Measurements from ENCODE around the gene DCT. TPM values are rescaled to one million over a fixed set of nuclear protein-coding genes. Genes with fewer than 3 reads are reported as not detected.

DCT gene
- total RNA-seq, 1 experiment from 2014 or later, result not detected

DNA sequence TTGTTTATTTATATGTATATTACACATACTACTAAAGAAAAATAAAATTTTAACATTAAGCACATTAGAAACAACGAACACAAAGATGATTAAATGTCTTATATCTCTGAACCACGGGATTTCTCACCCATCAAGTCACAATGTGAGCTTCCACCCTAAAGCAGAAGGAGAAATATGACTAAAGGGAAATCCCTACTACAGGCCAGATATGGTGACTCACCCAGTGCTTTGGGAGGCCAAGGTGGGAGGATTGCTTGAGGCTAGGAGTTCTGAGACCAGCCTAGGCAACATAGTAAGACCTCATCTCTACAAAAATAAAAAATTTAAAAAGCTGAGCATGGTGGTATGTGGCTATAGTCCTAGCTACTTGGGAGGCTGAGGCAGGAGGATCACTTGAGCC lies 24.6 kb downstream of the DCT start:
- ATAC-seq (no peak), DNase-seq (ENCODE audit: low read depth, low spot score) (no peak)
- intact Hi-C loops (cut with micrococcal nuclease; ENCODE audit: unreplicated experiment), result no loop called here
- H3K4me3 ChIP-seq (ENCODE audit: low read depth in 2 of 2, low read length in 2 of 2), result no peak overlapping the region
- CTCF ChIA-PET, result interaction anchor here (0.6 kb wide), 1 partner anchor 111 kb away, joined by 9 read pairs; no protein-coding TSS in a partner anchor
- no peak for TF ChIP-seq POLR2AphosphoS5 (IDR thresholded peaks at IDR 0.05; ENCODE audit: low read depth, low read length)
- TF ChIP-seq REST (IDR thresholded peaks at IDR 0.05; ENCODE audit: insufficient read depth in 1 of 2, low read depth in 2 of 2, low read length in 1 of 2), result no peak
- TF ChIP-seq, protein P1, sequence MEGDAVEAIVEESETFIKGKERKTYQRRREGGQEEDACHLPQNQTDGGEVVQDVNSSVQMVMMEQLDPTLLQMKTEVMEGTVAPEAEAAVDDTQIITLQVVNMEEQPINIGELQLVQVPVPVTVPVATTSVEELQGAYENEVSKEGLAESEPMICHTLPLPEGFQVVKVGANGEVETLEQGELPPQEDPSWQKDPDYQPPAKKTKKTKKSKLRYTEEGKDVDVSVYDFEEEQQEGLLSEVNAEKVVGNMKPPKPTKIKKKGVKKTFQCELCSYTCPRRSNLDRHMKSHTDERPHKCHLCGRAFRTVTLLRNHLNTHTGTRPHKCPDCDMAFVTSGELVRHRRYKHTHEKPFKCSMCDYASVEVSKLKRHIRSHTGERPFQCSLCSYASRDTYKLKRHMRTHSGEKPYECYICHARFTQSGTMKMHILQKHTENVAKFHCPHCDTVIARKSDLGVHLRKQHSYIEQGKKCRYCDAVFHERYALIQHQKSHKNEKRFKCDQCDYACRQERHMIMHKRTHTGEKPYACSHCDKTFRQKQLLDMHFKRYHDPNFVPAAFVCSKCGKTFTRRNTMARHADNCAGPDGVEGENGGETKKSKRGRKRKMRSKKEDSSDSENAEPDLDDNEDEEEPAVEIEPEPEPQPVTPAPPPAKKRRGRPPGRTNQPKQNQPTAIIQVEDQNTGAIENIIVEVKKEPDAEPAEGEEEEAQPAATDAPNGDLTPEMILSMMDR (IDR thresholded peaks at IDR 0.05), result no peak
- TF ChIP-seq SIN3A (IDR thresholded peaks at IDR 0.05; ENCODE audit: borderline replicate concordance, insufficient read depth, low read depth, low read length), result no peak
- no peak for TF ChIP-seq TCF7L2 (IDR thresholded peaks at IDR 0.05; ENCODE audit: low read depth, low read length)
- BruUV-seq (replicated peaks), result no TSS peak
- in situ Hi-C loops (cut with HindIII; ENCODE audit: low pct_unique_long_range_greater_than_20kb, low sequenced_read_pairs), result no loop called here
- H3K36me3 ChIP-seq (ENCODE audit: control insufficient read depth, insufficient read depth, low read length), result no peaks in the 10 kb centered on the region
- POLR2A ChIA-PET, result no interaction called here
- H3K9me3 ChIP-seq (ENCODE audit: control insufficient read depth, insufficient read depth, low read depth, low read length), result no peaks in the 10 kb centered on the region
- H3K27me3 ChIP-seq (ENCODE audit: control insufficient read depth, insufficient read depth, low read length), result no peaks in the 10 kb centered on the region; the same call in 1 of the 2 replicates
- H3K4me1 ChIP-seq (ENCODE audit: control insufficient read depth, insufficient read depth, low read length), result no peaks in the 10 kb centered on the region
- H3K27ac ChIP-seq (ENCODE audit: low read length), result no peak overlapping the region

DNA sequence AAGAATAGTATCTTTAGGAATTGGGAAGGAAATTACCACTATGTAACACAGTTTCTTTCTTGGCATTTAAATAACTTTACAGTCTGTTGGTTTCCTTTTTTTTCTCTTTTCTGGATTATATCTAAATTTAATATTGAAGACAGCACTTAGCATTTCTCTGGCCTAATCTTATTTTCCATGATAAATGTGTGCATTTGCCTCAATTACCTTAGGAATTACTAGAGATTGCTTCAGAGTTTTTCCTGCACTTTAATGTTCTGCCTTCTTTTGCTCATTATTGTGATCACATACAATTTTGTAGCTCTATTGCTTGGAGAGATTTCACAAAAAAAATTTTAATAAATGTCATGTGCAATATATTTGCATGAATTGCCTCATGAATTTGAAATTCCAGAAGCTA lies 25.1 kb downstream of the DCT start:
- Histone ChIP-seq H3K27me3 (ENCODE audit: control insufficient read depth, insufficient read depth, low read length) (no peaks in the 10 kb centered on the region; the same call in 1 of the 2 replicates), H3K4me1 (ENCODE audit: control insufficient read depth, insufficient read depth, low read length) (no peaks in the 10 kb centered on the region), H3K27ac (ENCODE audit: low read length) (no peak overlapping the region), H3K9me3 (ENCODE audit: control insufficient read depth, insufficient read depth, low read depth, low read length) (no peaks in the 10 kb centered on the region), H3K36me3 (ENCODE audit: control insufficient read depth, insufficient read depth, low read length) (no peaks in the 10 kb centered on the region), H3K4me3 (ENCODE audit: low read depth in 2 of 2, low read length in 2 of 2) (no peak overlapping the region)
- TF ChIP-seq SIN3A (IDR thresholded peaks at IDR 0.05; ENCODE audit: borderline replicate concordance, insufficient read depth, low read depth, low read length) (no peak), POLR2AphosphoS5 (IDR thresholded peaks at IDR 0.05; ENCODE audit: low read depth, low read length) (no peak)
- in situ Hi-C loops (cut with HindIII; ENCODE audit: low pct_unique_long_range_greater_than_20kb, low sequenced_read_pairs), result no loop called here
- no peak for DNase-seq (ENCODE audit: low read depth, low spot score)
- POLR2A ChIA-PET, result no interaction called here
- no TSS peak for BruUV-seq (replicated peaks)
- CTCF ChIA-PET, result no interaction called here
- no peak for ATAC-seq
- intact Hi-C loops (cut with micrococcal nuclease; ENCODE audit: unreplicated experiment), result no loop called here

DNA sequence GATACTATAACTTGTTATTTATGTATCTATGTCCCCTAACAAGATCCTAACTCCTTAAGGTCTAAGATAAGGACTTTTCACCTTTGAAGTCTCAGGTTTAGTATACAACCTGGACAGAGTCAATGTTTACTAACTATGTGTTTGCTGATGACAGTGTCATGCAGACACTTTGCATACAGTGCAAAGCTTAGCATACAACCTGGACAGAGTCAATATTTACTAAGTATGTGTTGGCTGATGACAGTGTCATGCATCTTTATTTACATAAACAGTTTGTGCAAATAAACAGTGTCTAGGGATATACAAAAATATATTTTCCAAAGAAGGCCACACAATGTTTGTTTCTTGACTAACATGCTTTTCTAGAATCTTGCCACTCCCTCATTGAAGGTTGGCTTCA lies 34.7 kb downstream of the DCT start:
- intact Hi-C loops (cut with micrococcal nuclease; ENCODE audit: unreplicated experiment), result no loop called here
- BruUV-seq (replicated peaks), result no TSS peak
- no peaks in the 10 kb centered on the region for H3K4me1 ChIP-seq (ENCODE audit: control insufficient read depth, insufficient read depth, low read length)
- in situ Hi-C loops (cut with HindIII; ENCODE audit: low pct_unique_long_range_greater_than_20kb, low sequenced_read_pairs), result no loop called here
- CTCF ChIA-PET, result no interaction called here
- H3K27me3 ChIP-seq (ENCODE audit: control insufficient read depth, insufficient read depth, low read length), result no peaks in the 10 kb centered on the region; the same call in 1 of the 2 replicates
- DNase-seq (ENCODE audit: low read depth, low spot score), result no peak
- no peak overlapping the region for H3K4me3 ChIP-seq (ENCODE audit: low read depth in 2 of 2, low read length in 2 of 2)
- H3K36me3 ChIP-seq (ENCODE audit: control insufficient read depth, insufficient read depth, low read length), result no peaks in the 10 kb centered on the region; the same call in 1 of the 2 replicates
- no peaks in the 10 kb centered on the region for H3K9me3 ChIP-seq (ENCODE audit: control insufficient read depth, insufficient read depth, low read depth, low read length)
- no peak for TF ChIP-seq SIN3A (IDR thresholded peaks at IDR 0.05; ENCODE audit: borderline replicate concordance, insufficient read depth, low read depth, low read length)
- no peak for TF ChIP-seq REST (IDR thresholded peaks at IDR 0.05; ENCODE audit: insufficient read depth in 1 of 2, low read depth in 2 of 2, low read length in 1 of 2)
- TF ChIP-seq TCF7L2 (IDR thresholded peaks at IDR 0.05; ENCODE audit: low read depth, low read length), result no peak
- TF ChIP-seq, protein P1 (IDR thresholded peaks at IDR 0.05), result no peak
- TF ChIP-seq POLR2AphosphoS5 (IDR thresholded peaks at IDR 0.05; ENCODE audit: low read depth, low read length), result no peak
- ATAC-seq, result no peak
- POLR2A ChIA-PET, result no interaction called here
- no peak overlapping the region for H3K27ac ChIP-seq (ENCODE audit: low read length)

Measured in Panc1 (cell line).